Measurements from ENCODE around the gene TMUB2.
"Not testable (repeated sequence)": the region's sequence is repeated elsewhere in the genome, so short reads cannot be mapped to it uniquely, and the experiment has no call there.

Gene TMUB2

GRCh38 chr17:44186307-44187130 is at the start of gene TMUB2:
Gene TMUB2, plus strand, starts transcription at chr17:44186972. Its CDS starts 737 bp downstream, at chr17:44187709.
- peak; percentile 98 for DNase-seq (ENCODE audit: insufficient read length, low spot score)
- no peak for TF ChIP-seq CTCF (IDR thresholded peaks at IDR 0.05; ENCODE audit: insufficient read depth, missing control alignments)
- no peak for FAIRE-seq

DNA sequence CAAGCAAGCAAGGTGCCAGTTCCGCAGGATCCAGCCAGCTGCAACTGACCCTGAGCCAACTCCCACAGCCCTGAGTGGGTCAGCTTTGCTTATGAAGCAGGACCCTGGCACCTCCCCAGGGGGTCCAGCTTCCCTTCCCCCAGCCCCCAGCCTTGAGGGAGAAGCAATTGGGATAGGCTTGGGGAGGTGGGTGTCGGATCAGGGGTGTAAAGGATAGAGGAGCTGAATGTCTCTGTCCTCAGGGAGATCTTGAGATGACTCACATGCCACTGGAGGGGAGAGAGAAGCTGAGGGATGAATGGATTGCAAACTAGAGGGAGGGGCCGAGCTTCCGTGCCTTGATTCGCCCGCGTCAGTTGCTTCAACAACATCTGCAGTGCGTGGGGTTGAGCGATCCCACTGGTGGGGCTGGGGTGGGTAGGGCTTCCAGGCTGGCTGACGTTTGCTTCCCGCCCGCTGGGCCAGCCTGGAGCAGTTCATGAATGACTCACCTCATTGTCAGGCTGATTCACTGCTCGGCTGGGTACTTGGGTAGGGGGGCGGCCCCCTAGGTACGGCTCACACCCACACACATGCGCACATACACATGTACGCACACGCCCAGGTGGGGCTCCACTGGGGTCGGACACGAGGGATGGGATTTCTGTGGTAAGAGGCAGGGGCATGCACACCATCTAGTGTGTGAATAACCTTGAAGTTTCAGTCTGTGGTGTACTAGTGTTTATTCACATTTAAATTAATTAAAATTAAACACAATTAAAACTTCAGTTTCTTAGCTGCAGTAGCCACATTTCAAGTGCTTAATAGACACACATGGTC is 48.7 kb upstream of the TMUB2 start:
- DNase-seq (ENCODE audit: insufficient read length, low spot score) (no peak), FAIRE-seq (no peak)
- no peak for TF ChIP-seq CTCF (IDR thresholded peaks at IDR 0.05; ENCODE audit: insufficient read depth, missing control alignments)

DNA sequence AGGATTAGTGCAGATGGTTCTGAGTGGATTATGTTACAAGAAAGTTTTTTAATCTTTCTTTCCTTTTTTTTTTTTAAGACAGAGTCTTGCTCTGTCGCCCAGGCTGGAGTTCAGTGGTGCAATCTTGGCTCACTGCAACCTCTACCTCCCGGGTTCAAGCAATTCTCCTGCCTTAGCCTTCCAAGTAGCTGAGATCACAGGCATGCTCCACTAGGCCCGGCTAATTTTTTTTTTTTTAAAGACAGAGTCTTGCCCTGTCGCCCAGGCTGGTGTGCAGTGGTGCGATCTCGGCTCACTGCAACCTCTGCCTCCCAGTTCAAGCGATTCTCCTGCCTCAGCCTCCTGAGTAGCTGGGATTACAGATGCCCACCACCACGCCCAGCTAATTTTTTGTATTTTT is 42.9 kb upstream of the TMUB2 start:
- FAIRE-seq = not testable (repeated sequence)

DNA sequence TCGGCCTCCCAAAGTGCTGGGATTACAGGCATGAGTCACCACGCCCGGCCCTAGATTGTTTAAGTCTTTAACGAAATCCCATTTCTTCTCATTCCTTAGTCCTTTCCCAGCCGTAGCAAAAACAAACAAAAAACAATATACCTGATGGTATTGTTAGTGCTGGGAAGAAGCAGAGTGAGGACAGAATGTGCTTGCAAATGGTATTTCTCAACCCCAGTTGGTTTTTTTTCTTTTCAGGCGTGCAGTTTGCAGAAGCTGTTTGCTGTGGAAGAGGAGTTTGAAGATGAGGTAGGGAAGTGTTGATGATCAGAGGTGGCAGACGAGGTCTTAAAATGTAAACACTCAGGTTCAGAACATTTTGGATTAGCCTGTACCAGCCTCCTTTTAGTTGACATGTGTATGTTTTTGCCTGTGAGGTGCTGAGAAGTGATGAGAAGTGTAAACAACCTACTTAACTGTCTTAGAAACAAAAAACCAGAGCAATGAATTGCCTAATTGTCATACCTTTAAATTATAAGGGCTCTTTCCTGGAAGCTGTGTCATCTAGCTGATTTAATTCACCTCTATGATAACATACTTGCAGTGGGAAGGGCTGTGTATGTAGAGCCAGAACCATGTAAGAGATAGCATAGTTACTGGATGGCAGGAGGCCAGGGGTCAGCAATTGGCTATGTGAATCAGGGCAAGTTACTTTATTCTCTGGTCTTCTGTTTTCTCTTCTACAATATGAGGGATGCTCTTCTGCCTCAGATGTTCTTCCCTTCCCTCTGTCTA is 41.6 kb upstream of the TMUB2 start:
- DNase-seq (ENCODE audit: insufficient read length, low spot score) (no peak), FAIRE-seq (no peak)
- TF ChIP-seq CTCF (IDR thresholded peaks at IDR 0.05; ENCODE audit: insufficient read depth, missing control alignments) = no peak

More for the DNA sequence above, 42.9 kb upstream of the TMUB2 start:
- DNase-seq (ENCODE audit: insufficient read length, low spot score) = not testable (repeated sequence)

DNA sequence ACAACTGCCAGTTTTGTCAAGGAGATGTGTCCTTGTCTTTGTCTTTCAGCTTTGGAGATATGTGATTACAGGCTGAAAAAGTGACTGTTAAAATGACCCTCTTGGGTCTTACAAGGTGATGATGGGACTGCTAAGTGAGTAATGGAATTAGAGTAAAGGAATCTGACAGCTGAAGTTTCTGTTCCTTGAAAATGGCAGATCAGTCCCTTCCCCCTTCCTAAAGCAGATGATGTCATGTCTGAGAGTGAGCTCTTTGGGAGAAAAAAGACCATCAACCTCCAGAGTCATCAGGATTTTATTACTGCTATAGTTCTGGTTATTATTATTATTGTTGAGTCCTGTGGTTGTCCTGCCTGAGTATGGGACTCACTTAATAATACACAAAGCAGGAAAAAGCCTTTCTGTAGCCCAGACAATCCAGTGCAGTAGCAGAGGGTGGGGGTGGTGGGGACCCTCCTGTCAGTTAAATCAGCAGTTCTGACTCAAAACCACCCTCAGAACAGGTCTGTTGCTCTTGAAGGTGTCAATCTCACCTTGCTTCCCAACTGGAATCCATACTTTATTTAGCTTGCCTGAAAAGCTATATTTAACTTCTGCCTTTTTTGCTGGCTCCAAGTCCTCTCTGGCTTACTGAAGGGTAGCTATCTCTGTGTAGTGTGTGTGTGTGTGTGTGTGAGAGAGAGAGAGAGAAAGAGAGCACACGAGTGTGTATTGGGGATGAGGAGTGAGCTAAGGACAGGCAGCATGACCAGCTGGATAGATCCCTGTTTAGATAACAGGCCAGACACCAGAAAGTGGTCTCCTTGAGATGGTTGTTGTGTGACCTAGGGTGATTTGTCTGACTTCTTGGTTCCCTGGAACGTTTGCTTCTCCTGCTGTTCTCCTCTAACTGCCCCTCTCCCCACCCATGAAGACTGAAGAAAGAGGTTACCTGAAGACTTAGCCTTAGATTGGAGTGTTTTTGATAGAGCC is 40.1 kb upstream of the TMUB2 start:
- FAIRE-seq (no peak), DNase-seq (ENCODE audit: insufficient read length, low spot score) (no peak)
- TF ChIP-seq CTCF (IDR thresholded peaks at IDR 0.05; ENCODE audit: insufficient read depth, missing control alignments) = no peak

GRCh38 chr17:44147812-44148211 is 39.0 kb upstream of the TMUB2 start:
- no peak for TF ChIP-seq CTCF (IDR thresholded peaks at IDR 0.05; ENCODE audit: insufficient read depth, missing control alignments)
- DNase-seq (ENCODE audit: insufficient read length, low spot score) = no peak
- no peak for FAIRE-seq

GRCh38 chr17:44149066-44149465 is 37.7 kb upstream of the TMUB2 start:
- FAIRE-seq; DNase-seq (ENCODE audit: insufficient read length, low spot score): not testable (repeated sequence)

Data from D721Med (cell line).